Skeletal muscle tissue (tissue), 4 donors: ENCODE measurements around the gene OR2D2. TPM values are rescaled to one million over a fixed set of nuclear protein-coding genes. Genes with fewer than 3 reads are reported as not detected.
"Not testable (repeated sequence)": the region's sequence is repeated elsewhere in the genome, so short reads cannot be mapped to it uniquely, and the experiment has no call there.

ENCODE experiments used
- H3K27ac ChIP-seq: one replicate; pipeline ENCODE4 v1.7.0; 2013; ENCODE audit warnings: mild to moderate bottlenecking, low read depth, low read length, inconsistent platforms
- H3K27me3 ChIP-seq, 3 donors: one replicate each; pipeline ENCODE4 v1.7.0; 2013; ENCODE audit warnings: low read length in 3 of 3; ENCODE audit not compliant: control insufficient read depth in 3 of 3, insufficient read depth in 3 of 3
- H3K36me3 ChIP-seq, 3 donors: one replicate each; pipeline ENCODE4 v1.7.0; 2013; ENCODE audit warnings: low read length in 3 of 3; ENCODE audit not compliant: control insufficient read depth in 3 of 3, insufficient read depth in 3 of 3
- H3K4me1 ChIP-seq, 3 donors: one replicate each; pipeline ENCODE4 v1.7.0; 2013; ENCODE audit warnings: low read length in 3 of 3, mild to moderate bottlenecking in 3 of 3; ENCODE audit not compliant: control insufficient read depth in 3 of 3, insufficient read depth in 3 of 3
- H3K4me3 ChIP-seq, 3 donors: one replicate each; pipeline ENCODE4 v1.7.0; 2013; ENCODE audit warnings: low read length in 3 of 3
- H3K9ac ChIP-seq, 3 donors: one replicate each; pipeline ENCODE4 v1.7.0; 2013; ENCODE audit warnings: low read length in 3 of 3, mild to moderate bottlenecking in 3 of 3, moderate library complexity in 2 of 3, low read depth in 1 of 3
- H3K9me3 ChIP-seq, 3 donors: one replicate each; pipeline ENCODE4 v1.7.0; 2013; ENCODE audit warnings: low read length in 3 of 3; ENCODE audit not compliant: control insufficient read depth in 3 of 3
- total RNA-seq: library from RNA; depleted of rRNA; stranded (reverse); fragments of >200 nt; gene quantifications from one replicate; pipeline ENCODE4 v1.2.3, GENCODE V29; 2014
- donor health status: Osteomylitis.

Gene OR2D2
- total RNA-seq, 1 donor from 2014 or later, result not detected

DNA sequence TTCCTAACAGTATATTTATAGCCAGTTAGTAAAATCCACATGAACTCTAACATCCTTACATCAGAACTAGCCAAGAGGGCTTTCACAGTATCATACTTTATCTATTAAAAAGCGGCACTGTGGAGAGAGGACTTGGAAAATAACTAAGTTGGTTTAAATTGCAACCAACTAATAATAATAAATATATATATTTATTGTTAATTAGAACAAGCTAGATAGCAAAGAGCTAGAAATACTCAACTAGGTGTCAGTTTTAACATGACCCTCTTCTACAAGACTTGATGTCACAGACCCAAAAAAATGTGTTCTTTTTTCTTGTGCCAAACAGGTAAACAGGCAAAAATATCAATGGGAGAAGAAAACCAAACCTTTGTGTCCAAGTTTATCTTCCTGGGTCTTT is 28.4 kb upstream of the OR2D2 start, which contains the start of gene OR2D3:
TSS of gene OR2D3 (plus strand) at position 301 of the 400 bp plus-strand sequence. CDS start at position 301, 0 bp downstream.
- H3K27ac ChIP-seq, result no peak within 1 kb of the TSS
- H3K9me3 ChIP-seq, result no peaks in the 10 kb centered on the region
- H3K4me3 ChIP-seq, result no peak within 1 kb of the TSS
- H3K4me1 ChIP-seq, result no peaks in the 10 kb centered on the region
- no peak within 1 kb of the TSS for H3K9ac ChIP-seq
- no peaks in the 10 kb centered on the region for H3K36me3 ChIP-seq
- no peaks in the 10 kb centered on the region for H3K27me3 ChIP-seq

DNA sequence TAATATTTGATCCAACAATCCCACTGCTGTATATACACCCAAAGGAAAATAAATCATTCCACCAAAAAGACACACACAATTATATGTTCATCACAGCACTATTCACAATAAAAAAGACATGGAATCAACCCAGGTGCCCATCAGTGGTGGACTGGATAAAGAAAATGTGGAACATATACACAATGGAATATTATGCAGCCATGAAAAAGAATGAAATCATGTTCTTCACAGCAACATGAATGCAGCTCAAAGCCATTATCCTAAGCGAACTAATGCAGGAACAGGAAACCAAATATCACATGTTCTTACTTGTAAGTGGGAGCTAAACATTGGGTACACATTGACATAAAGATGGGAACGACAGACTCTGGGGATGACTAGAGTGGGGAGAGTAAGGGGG is 27.4 kb upstream of the OR2D2 start:
- Histone ChIP-seq H3K27ac (no peak overlapping the region), H3K27me3 (no peaks in the 10 kb centered on the region), H3K4me3 (no peak overlapping the region), H3K4me1 (no peaks in the 10 kb centered on the region), H3K36me3 (no peaks in the 10 kb centered on the region), H3K9ac (no peak overlapping the region), H3K9me3 (no peaks in the 10 kb centered on the region)

DNA sequence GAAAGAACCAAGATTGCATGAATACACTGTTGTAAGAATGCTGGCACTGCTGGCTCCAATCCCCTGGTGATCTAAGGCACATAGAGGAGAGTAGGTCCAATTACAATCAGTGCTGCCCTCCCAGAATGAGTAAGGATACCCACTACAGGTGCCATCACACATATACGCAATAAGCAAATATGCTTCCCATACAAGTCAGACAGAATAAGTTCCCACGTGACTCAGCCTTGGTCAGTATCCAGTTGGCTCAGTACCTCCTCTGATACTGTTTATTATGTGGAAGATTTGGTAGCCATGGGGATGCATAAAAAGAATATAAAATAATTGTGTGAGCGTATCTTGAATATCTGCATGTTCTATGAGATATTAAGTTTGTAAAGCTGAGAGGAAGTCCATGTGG is 19.6 kb upstream of the OR2D2 start:
- H3K9ac ChIP-seq, result no peak overlapping the region
- H3K4me3 ChIP-seq, result no peak overlapping the region
- H3K4me1 ChIP-seq, result no peaks in the 10 kb centered on the region
- H3K27me3 ChIP-seq, result no peaks in the 10 kb centered on the region
- H3K36me3 ChIP-seq, result no peaks in the 10 kb centered on the region
- no peak overlapping the region for H3K27ac ChIP-seq
- H3K9me3 ChIP-seq, result no peaks in the 10 kb centered on the region

DNA sequence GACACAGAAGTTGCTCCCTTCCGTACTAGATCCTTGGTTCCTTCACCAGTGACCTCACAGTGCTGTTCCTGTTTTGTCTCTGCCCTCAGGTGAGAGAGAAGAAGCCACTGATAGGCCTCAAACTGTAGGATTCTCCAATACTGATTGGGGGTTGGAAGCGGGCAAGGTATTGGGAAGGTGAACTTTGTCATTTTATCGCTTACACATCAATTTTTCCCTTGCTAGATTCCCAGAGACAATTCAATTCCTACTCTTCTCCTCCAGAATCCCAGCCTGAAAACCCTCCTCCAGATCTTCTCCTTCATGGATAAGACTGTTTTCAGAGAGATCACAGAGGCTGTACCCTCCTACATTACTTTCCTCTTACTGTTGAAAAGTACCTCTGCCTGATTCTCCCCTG is 19.1 kb upstream of the OR2D2 start:
- H3K4me3 ChIP-seq, result no peak overlapping the region
- no peaks in the 10 kb centered on the region for H3K9me3 ChIP-seq
- H3K27me3 ChIP-seq, result no peaks in the 10 kb centered on the region
- H3K4me1 ChIP-seq, result no peaks in the 10 kb centered on the region
- no peak overlapping the region for H3K9ac ChIP-seq
- no peak overlapping the region for H3K27ac ChIP-seq
- H3K36me3 ChIP-seq, result no peaks in the 10 kb centered on the region

DNA sequence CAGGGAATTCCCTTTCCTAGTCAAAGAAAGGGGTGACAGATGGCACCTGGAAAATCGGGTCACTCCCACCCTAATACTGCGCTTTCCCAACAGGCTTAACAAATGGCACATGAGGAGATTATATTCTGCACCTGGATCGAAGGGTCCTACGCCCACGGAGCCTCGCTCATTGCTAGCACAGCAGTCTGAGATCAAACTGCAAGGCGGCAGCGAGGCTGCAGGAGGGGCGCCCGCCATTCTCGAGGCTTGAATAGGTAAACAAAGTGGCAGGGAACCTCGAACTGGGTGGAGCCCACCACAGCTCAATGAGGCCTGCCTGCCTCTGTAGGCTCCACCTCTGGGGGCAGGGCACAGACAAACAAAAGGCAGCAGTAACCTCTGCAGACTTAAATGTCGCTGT is 12.5 kb upstream of the OR2D2 start:
- H3K4me3 ChIP-seq, H3K27me3 ChIP-seq, H3K36me3 ChIP-seq, H3K9me3 ChIP-seq, H3K4me1 ChIP-seq, H3K27ac ChIP-seq, H3K9ac ChIP-seq: not testable (repeated sequence)

DNA sequence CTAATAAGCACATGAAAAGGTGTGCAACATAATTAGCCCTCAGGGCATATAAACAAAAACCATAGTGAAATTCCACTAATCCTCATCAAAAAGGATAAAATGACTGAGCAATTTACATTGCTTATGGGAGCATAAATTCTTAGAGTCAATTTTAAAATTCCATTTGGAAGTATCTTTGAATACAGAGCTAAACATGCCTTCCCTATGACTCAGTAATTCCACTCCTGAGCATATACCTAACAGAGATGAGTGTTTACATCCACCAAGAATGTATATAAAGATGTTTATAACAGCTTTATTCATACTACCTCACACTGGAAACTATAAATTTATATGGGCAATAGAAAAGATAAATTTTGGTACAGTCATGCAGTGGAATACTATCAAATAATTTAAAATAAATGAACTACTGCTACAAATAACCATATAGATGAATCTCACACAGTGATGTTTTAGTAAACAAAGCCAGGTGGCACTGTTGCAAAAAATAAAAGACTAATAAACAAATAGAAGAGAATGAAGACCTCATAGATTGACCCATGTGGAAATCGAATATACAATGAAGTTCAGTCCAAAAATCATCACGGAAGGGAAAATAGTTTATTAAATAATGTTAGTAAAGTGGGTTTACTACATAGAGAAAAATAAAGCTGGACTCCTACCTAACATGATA is 8.2 kb upstream of the OR2D2 start:
- no peak overlapping the region for H3K4me3 ChIP-seq
- H3K27me3 ChIP-seq, result no peaks in the 10 kb centered on the region
- H3K27ac ChIP-seq, result no peak overlapping the region
- H3K4me1 ChIP-seq, result no peaks in the 10 kb centered on the region
- no peaks in the 10 kb centered on the region for H3K36me3 ChIP-seq
- no peak overlapping the region for H3K9ac ChIP-seq
- H3K9me3 ChIP-seq, result no peaks in the 10 kb centered on the region

DNA sequence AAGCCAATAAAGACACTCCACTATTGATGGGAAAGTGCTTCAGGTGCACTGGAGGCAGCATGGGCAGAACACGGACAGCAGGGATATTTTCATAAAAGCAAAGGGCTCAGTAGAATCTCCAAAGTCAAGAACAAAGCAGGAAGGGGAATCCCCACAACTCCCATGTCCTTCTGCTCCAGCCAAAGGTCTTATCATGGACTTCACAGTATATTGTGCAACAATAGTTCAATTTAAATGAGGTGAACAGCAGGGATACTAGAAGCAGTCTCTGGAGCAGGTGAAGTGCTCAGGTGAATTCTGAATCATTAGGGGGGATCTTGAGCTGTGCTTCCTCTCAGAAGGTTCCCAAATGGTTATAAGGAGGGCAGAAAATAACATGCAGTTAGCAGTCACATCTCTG is 6.6 kb upstream of the OR2D2 start:
- no peaks in the 10 kb centered on the region for H3K9me3 ChIP-seq
- H3K4me1 ChIP-seq, result no peaks in the 10 kb centered on the region
- H3K4me3 ChIP-seq, result no peak overlapping the region
- H3K27me3 ChIP-seq, result no peaks in the 10 kb centered on the region
- H3K9ac ChIP-seq, result no peak overlapping the region
- no peaks in the 10 kb centered on the region for H3K36me3 ChIP-seq
- no peak overlapping the region for H3K27ac ChIP-seq

DNA sequence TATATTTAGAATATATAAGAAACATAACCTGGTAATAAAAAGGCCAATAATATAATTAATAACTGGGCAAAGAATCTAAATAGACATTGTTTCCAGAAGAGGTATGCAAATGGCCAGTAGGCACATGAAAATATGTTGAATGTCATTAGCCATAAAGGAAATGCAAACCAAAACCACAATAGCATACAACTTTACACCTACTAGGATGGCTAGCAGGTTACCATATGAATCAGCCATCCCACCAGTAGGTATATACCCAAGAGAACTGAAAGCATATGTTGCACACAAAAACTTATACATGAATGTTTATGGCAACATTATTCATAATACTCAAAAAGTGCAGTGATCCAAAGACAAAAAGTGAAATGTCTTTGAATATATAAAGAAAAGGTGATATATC is 2.7 kb upstream of the OR2D2 start:
- Histone ChIP-seq H3K4me3 (no peak overlapping the region), H3K9ac (no peak overlapping the region), H3K27ac (no peak overlapping the region), H3K9me3 (no peaks in the 10 kb centered on the region), H3K36me3 (no peaks in the 10 kb centered on the region), H3K4me1 (no peaks in the 10 kb centered on the region), H3K27me3 (no peaks in the 10 kb centered on the region)

DNA sequence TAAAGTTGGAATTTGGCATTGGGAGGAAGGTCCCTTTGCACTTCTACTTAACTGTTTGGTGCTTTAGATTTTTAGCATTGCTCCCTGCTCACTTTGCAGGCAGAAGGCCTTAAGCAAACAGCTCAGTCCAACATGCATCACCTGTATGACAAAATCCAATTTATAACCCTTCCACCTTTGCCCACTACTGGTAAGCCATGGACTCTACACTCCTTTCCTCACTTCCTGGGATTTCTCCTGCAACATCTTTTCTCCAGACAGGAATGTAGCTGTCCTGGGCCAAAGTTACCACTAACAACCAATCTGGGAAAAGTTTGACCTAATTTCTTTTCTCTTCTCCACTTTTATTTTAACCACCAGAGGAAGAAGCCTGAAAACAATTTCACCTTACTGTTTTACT is 1.8 kb upstream of the OR2D2 start:
- Histone ChIP-seq H3K4me1 (no peaks in the 10 kb centered on the region), H3K27ac (no peak overlapping the region), H3K9me3 (no peaks in the 10 kb centered on the region), H3K36me3 (no peaks in the 10 kb centered on the region), H3K4me3 (no peak overlapping the region), H3K9ac (no peak overlapping the region), H3K27me3 (no peaks in the 10 kb centered on the region)

DNA sequence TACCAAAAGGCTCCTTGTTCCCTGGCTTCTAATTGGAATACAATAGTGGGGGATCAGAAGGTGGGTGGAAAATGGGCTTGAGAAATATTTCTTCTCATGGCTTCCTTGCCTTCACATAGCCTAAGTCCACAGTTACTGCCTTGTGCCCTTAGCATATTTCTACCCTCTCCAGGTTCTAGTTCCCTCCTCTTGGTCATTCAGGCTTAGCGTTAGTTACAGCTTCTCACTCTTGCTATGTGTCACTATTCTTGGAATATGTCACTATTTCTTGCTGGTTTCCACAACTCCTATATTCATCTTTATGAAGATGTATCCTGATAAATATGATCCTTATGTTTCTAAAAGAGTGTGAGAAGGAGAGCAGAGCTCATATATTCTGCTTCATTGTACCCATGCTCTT is 2.5 kb downstream of the OR2D2 start:
- no peak overlapping the region for H3K27ac ChIP-seq
- no peak overlapping the region for H3K4me3 ChIP-seq
- H3K27me3 ChIP-seq, result no peaks in the 10 kb centered on the region
- H3K36me3 ChIP-seq, result no peaks in the 10 kb centered on the region
- no peaks in the 10 kb centered on the region for H3K9me3 ChIP-seq
- no peaks in the 10 kb centered on the region for H3K4me1 ChIP-seq
- no peak overlapping the region for H3K9ac ChIP-seq
